A549 (cell line): ENCODE data around the gene DEUP1. TPM values are rescaled to one million over a fixed set of nuclear protein-coding genes. Genes with fewer than 3 reads are reported as not detected.
A peak's percentile ranks its signal among the peaks of the same experiment; 100 is the strongest.

ENCODE experiments used
- ATAC-seq, 2 experiments: fragments of 200-7000 bp in 1 of 2; fragments of >200 bp in 1 of 2; cut with Nextera tagmentation in 1 of 2; cut with Tn5 transposase in 1 of 2; 3 replicates each; pipeline versions ENCODE4 v1.8.0 to v1.9.1; 2018 to 2020; ENCODE audit warnings: mild to moderate bottlenecking in 1 of 2, moderate library complexity in 1 of 2
- CTCF ChIA-PET: fragments of 300-600 bp; sonication (Branson Sonifier 250); formaldehyde crosslinking; extraction: SDS; loops from one replicate; lab custom pipeline; 2021; ENCODE audit warnings: antibody characterized with exemption, inconsistent platforms; lab: Yijun Ruan, JAX
- POLR2A ChIA-PET: fragments of 350-600 bp; formaldehyde crosslinking; extraction: SDS; loops from one replicate; lab custom pipeline; 2021; ENCODE audit warnings: antibody characterized with exemption, inconsistent platforms; lab: Yijun Ruan, JAX
- DNase-seq, 2 experiments: peaks; one replicate each; pipeline versions ENCODE4 v3.0.0 to v3.0.0-alpha.2; 2011 to 2016; ENCODE audit warnings: low read depth in 1 of 2, low spot score in 1 of 2
- FAIRE-seq: peaks from 2 replicates; lab custom pipeline; 2011; peaks lifted over from hg19 to GRCh38; lab: Jason Lieb, UNC
- H3K27ac ChIP-seq, 2 experiments: fragments of >200 bp; sonication (Bioruptor Twin); formaldehyde crosslinking; 3 replicates each; pipeline ENCODE4 v1.5.1; 2016 to 2017
- H3K4me1 ChIP-seq: fragments of >200 bp; sonication (Bioruptor Twin); formaldehyde crosslinking; 3 replicates; pipeline ENCODE4 v1.6.1; 2016
- H3K4me2 ChIP-seq: fragments of >200 bp; sonication (Bioruptor Twin); formaldehyde crosslinking; 3 replicates; pipeline ENCODE4 v1.6.1; 2016
- H3K4me3 ChIP-seq: fragments of >200 bp; sonication (Bioruptor Twin); formaldehyde crosslinking; 3 replicates; pipeline ENCODE4 v1.5.1; 2016
- H3K9me3 ChIP-seq: fragments of >200 bp; sonication (Bioruptor Twin); formaldehyde crosslinking; 3 replicates; pipeline ENCODE4 v1.6.1; 2016
- BHLHE40 ChIP-seq: IDR thresholded peaks from 2 replicates; pipeline ENCODE4 v1.6.1; 2012; ENCODE audit warnings: low read depth, low read length, inconsistent platforms
- CEBPB ChIP-seq, 2 experiments: fragments of >200 bp in 1 of 2; sonication (Bioruptor Twin) in 1 of 2; formaldehyde crosslinking in 1 of 2; IDR thresholded peaks; 2 replicates each; pipeline ENCODE4 v1.6.1; 2012 to 2016
- CHD2 ChIP-seq: fragments of 150-350 bp; IDR thresholded peaks from 2 replicates; pipeline ENCODE4 v1.6.1; 2014; ENCODE audit warnings: low read length; ENCODE audit not compliant: partially characterized antibody
- CHD4 ChIP-seq: fragments of 200-600 bp; sonication (generic); IDR thresholded peaks from 2 replicates; pipeline ENCODE4 v1.6.1; 2016; ENCODE audit warnings: antibody characterized with exemption, mild to moderate bottlenecking, borderline replicate concordance
- EP300 ChIP-seq, 2 experiments: fragments of >200 bp; sonication (Bioruptor Twin); formaldehyde crosslinking; IDR thresholded peaks; 2 replicates in 1 of 2; 3 replicates in 1 of 2; pipeline ENCODE4 v1.6.1; 2016 to 2017
- FOSB ChIP-seq: fragments of 250-450 bp; sonication (Bioruptor Pico); IDR thresholded peaks from 2 replicates; pipeline ENCODE4 v1.5.0; 2020; ENCODE audit warnings: mild to moderate bottlenecking, moderate library complexity
- HDAC2 ChIP-seq: fragments of 200-600 bp; sonication (generic); IDR thresholded peaks from 2 replicates; pipeline ENCODE4 v1.6.1; 2016
- JUN ChIP-seq, 2 experiments: fragments of >200 bp; sonication (Bioruptor Twin); formaldehyde crosslinking; IDR thresholded peaks; 2 replicates in 1 of 2; 3 replicates in 1 of 2; pipeline ENCODE4 v1.6.1; 2016 to 2017
- JUNB ChIP-seq: fragments of >200 bp; sonication (Bioruptor Twin); formaldehyde crosslinking; IDR thresholded peaks from 2 replicates; pipeline ENCODE4 v1.6.1; 2016
- KDM1A ChIP-seq: fragments of 200-600 bp; sonication (generic); IDR thresholded peaks from 2 replicates; pipeline ENCODE4 v1.6.1; 2016; ENCODE audit warnings: low read depth, mild to moderate bottlenecking
- KDM5A ChIP-seq: fragments of 200-600 bp; sonication (generic); IDR thresholded peaks from 2 replicates; pipeline ENCODE4 v1.6.1; 2016; ENCODE audit warnings: antibody characterized with exemption, mild to moderate bottlenecking
- MAFK ChIP-seq: fragments of 450-650 bp; IDR thresholded peaks from 2 replicates; pipeline ENCODE4 v1.6.1; 2014; ENCODE audit not compliant: partially characterized antibody
- NPAS2 ChIP-seq: fragments of 250-450 bp; sonication (Bioruptor Pico); IDR thresholded peaks from 2 replicates; pipeline ENCODE4 v1.8.0; 2022; ENCODE audit warnings: mild to moderate bottlenecking, moderate library complexity, borderline replicate concordance
- NR3C1 ChIP-seq: fragments of >200 bp; sonication (Bioruptor Twin); formaldehyde crosslinking; IDR thresholded peaks from 3 replicates; pipeline ENCODE4 v1.6.1; 2017
- PHF8 ChIP-seq: fragments of 200-600 bp; sonication (generic); IDR thresholded peaks from 2 replicates; pipeline ENCODE4 v1.6.1; 2016; ENCODE audit warnings: low read depth, mild to moderate bottlenecking, antibody characterized with exemption, moderate library complexity, borderline replicate concordance
- POLR2A ChIP-seq: IDR thresholded peaks from 2 replicates; pipeline ENCODE4 v1.6.1; 2012; ENCODE audit warnings: mild to moderate bottlenecking, low read length
- RAD21 ChIP-seq, 2 experiments: fragments of >200 bp in 1 of 2; sonication (Bioruptor Twin) in 1 of 2; formaldehyde crosslinking in 1 of 2; IDR thresholded peaks in 1 of 2; conservative IDR thresholded peaks in 1 of 2; 2 replicates in 1 of 2; 3 replicates in 1 of 2; pipeline ENCODE4 v1.6.1; 2012 to 2018; ENCODE audit warnings: inconsistent platforms in 1 of 2
- SMC3 ChIP-seq: fragments of >200 bp; sonication (Bioruptor Twin); formaldehyde crosslinking; IDR thresholded peaks from 3 replicates; pipeline ENCODE4 v1.6.1; 2018; ENCODE audit warnings: inconsistent platforms
- TFCP2L1 ChIP-seq: fragments of 250-450 bp; sonication (Bioruptor Pico); IDR thresholded peaks from 2 replicates; pipeline ENCODE4 v1.5.0; 2021; ENCODE audit warnings: mild to moderate bottlenecking
- ZSCAN20 ChIP-seq: fragments of 250-450 bp; sonication (Bioruptor Pico); IDR thresholded peaks from 2 replicates; pipeline ENCODE4 v1.8.0; 2022; ENCODE audit warnings: mild to moderate bottlenecking, moderate library complexity
- WGBS: methylation state at CpG from one replicate; pipeline ENCODE4 v1.1.6; 2017; ENCODE audit errors: missing lambda C conversion rate; 5-methylcytosine and 5-hydroxymethylcytosine counted together
- polyA minus RNA-seq: library from RNA; depleted of rRNA, polyadenylated mRNA; stranded (reverse); fragments of >200 nt; gene quantifications from 2 replicates; pipeline ENCODE4 v1.2.3, GENCODE V29; 2011; rRNA and poly(A)+ RNA removed
- polyA plus RNA-seq, 4 experiments: library from polyadenylated mRNA; depleted of rRNA in 3 of 4; stranded (reverse); fragments of >200 nt; fragmentation: RNase III in 1 of 4; extraction: RNeasy Plus Mini Kit Qiagen cat#74134 plus additional on column Dnase treatment in 1 of 4; gene quantifications; 2 replicates in 3 of 4; 3 replicates in 1 of 4; pipeline ENCODE4 v1.2.3, GENCODE V29; 2011 to 2017
- TF ChIP-seq, protein P1 (sequence below): fragments of >200 bp; sonication (Bioruptor Twin); formaldehyde crosslinking; IDR thresholded peaks from 2 replicates; pipeline ENCODE4 v1.6.1; 2016
- TF ChIP-seq, protein P2 (sequence below): fragments of >200 bp; sonication (Bioruptor Twin); formaldehyde crosslinking; IDR thresholded peaks from 3 replicates; pipeline ENCODE4 v1.5.1; 2016
- TF ChIP-seq, protein P3 (sequence below): IDR thresholded peaks from 2 replicates; pipeline ENCODE4 v1.6.1; 2012; ENCODE audit warnings: low read depth, borderline replicate concordance

DEUP1 gene, protein sequence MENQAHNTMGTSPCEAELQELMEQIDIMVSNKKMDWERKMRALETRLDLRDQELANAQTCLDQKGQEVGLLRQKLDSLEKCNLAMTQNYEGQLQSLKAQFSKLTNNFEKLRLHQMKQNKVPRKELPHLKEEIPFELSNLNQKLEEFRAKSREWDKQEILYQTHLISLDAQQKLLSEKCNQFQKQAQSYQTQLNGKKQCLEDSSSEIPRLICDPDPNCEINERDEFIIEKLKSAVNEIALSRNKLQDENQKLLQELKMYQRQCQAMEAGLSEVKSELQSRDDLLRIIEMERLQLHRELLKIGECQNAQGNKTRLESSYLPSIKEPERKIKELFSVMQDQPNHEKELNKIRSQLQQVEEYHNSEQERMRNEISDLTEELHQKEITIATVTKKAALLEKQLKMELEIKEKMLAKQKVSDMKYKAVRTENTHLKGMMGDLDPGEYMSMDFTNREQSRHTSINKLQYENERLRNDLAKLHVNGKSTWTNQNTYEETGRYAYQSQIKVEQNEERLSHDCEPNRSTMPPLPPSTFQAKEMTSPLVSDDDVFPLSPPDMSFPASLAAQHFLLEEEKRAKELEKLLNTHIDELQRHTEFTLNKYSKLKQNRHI
- polyA plus RNA-seq (2011; rRNA removed) (not detected in 2 replicates), polyA plus RNA-seq (2017; fragmentation: RNase III; extraction: RNeasy Plus Mini Kit Qiagen cat#74134 plus additional on column Dnase treatment) (not detected in 3 replicates), polyA minus RNA-seq (not detected in 2 replicates)
- not detected in 2 replicates for polyA plus RNA-seq (2012; cell fraction: cytosol; rRNA removed)
- not detected in 2 replicates for polyA plus RNA-seq (2012; cell fraction: nucleus; rRNA removed)

DNA sequence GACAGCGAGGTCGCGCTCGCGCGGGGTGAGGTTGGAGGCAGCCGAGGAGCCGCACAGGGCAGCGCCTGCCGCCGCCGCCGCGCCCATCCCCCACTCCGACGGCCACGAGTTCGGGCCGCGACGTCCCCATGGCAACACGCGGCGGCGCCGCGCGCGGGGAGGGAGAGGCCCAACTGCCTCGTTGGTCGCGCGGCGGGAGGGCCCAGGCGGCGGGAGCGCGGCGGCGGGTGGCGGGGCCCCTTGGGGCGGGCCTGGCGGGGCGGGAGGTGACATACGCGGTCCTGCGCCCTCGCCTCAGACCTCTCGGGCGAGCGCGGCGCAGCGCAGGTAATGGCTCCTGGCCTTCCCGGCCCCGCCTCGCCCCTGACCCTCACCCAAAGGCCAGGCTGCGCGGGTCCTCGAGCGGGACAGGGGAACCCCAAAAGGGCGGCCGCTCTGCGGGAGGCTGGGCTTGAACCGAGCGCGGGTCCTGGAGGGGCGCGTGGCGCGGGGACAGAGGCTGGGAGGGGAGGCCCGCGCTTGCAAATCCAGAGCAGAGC lies at the start of gene DEUP1:
Gene DEUP1 (plus strand): TSS at position 297 of the 539 bp plus-strand sequence. CDS start 1,518 bp downstream, outside the sequence.
- DNase-seq (peak in 1 of 2 experiments; percentile 2), ATAC-seq (peak; percentile 47 to 59), FAIRE-seq (no peak)
- CTCF ChIA-PET, result no interaction called here
- POLR2A ChIA-PET, result no interaction called here
- Histone ChIP-seq H3K4me1 (no peaks in the 10 kb centered on the region), H3K27ac (peak within 1 kb of the TSS; percentile 44 to 74; a peak in 4 of 6 replicates), H3K9me3 (no peaks in the 10 kb centered on the region), H3K4me2 (peak within 1 kb of the TSS; percentile 89), H3K4me3 (peak within 1 kb of the TSS; percentile 53)
- 36% methylated on average over 7 of the region's 73 CpGs for WGBS
- TF ChIP-seq POLR2A, result no peak
- no peak for TF ChIP-seq PHF8
- TF ChIP-seq KDM1A, result no peak
- no peak for TF ChIP-seq BHLHE40
- no peak for TF ChIP-seq RAD21 (conservative IDR thresholded peaks at IDR 0.05 in 1 of 2, IDR thresholded peaks at IDR 0.05 in 1 of 2)
- no peak for TF ChIP-seq JUNB
- no peak for TF ChIP-seq HDAC2
- no peak for TF ChIP-seq CHD2
- TF ChIP-seq FOSB, result no peak

DNA sequence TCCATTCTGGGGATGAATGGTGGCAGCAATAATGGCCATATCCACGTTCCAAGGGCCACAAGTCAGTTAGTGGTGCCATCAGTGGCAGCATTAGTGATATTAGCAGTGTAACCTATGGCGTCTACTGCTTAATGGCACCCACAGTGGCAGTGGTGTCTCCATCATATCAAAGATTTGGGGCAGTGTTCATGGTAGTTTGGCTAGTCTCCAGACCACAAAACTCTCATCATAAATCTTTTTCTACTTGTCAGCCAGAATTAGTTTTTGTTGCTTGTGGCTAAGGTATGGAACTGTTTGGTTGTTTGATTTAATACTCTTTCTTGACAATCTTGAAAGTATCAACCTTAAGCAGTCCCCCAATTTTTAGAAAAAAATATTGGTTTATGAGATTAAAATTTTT lies 45.1 kb upstream of the DEUP1 start:
- no peak for DNase-seq
- Histone ChIP-seq H3K4me2 (no peak overlapping the region), H3K9me3 (no peaks in the 10 kb centered on the region), H3K4me1 (no peaks in the 10 kb centered on the region)
- ChIA-PET POLR2A (no interaction called here), CTCF (no interaction called here)
- ATAC-seq, result no peak
- no peak for TF ChIP-seq CHD4
- TF ChIP-seq, protein P1, sequence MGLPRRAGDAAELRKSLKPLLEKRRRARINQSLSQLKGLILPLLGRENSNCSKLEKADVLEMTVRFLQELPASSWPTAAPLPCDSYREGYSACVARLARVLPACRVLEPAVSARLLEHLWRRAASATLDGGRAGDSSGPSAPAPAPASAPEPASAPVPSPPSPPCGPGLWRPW, result no peak
- TF ChIP-seq, all 56 proteins: peak for 0
- no peak for FAIRE-seq
- Histone ChIP-seq H3K4me3 (no peak overlapping the region), H3K27ac (no peak overlapping the region)
- whole genome bisulfite sequencing, result 50% methylated on average over 2 of the region's 2 CpGs

DNA sequence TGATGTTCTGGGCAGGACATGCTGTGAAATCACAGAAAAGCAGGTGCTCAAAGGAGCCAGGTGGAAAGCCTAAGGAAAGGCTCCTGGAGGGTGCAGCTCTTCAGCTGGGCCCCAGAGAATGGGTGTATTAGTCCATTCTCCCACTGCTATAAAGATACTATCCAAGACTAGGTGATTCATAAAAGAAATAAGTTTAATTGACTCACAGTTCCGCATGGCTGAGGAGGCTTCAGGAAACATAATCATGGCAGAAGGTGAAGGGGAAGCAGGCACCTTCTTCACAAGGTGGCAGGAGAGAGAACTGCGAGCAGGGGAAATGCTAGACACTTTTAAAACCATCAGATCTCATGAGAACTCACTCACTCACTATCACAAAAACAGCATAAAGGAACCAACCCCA lies 43.1 kb upstream of the DEUP1 start:
- no peak for FAIRE-seq
- ATAC-seq, result no peak
- no peaks in the 10 kb centered on the region for H3K9me3 ChIP-seq
- POLR2A ChIA-PET, result no interaction called here
- TF ChIP-seq JUN (IDR thresholded peaks at IDR 0.05) (no peak), NR3C1 (no peak), CEBPB (IDR thresholded peaks at IDR 0.05) (no peak), NPAS2 (CRISPR knock-in tag) (no peak), TFCP2L1 (CRISPR knock-in tag) (no peak), SMC3 (no peak), ZSCAN20 (CRISPR knock-in tag) (no peak), MAFK (no peak), EP300 (IDR thresholded peaks at IDR 0.05) (no peak), KDM1A (no peak), KDM5A (no peak)
- TF ChIP-seq, protein P2, sequence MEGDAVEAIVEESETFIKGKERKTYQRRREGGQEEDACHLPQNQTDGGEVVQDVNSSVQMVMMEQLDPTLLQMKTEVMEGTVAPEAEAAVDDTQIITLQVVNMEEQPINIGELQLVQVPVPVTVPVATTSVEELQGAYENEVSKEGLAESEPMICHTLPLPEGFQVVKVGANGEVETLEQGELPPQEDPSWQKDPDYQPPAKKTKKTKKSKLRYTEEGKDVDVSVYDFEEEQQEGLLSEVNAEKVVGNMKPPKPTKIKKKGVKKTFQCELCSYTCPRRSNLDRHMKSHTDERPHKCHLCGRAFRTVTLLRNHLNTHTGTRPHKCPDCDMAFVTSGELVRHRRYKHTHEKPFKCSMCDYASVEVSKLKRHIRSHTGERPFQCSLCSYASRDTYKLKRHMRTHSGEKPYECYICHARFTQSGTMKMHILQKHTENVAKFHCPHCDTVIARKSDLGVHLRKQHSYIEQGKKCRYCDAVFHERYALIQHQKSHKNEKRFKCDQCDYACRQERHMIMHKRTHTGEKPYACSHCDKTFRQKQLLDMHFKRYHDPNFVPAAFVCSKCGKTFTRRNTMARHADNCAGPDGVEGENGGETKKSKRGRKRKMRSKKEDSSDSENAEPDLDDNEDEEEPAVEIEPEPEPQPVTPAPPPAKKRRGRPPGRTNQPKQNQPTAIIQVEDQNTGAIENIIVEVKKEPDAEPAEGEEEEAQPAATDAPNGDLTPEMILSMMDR, result no peak
- TF ChIP-seq, protein P3, sequence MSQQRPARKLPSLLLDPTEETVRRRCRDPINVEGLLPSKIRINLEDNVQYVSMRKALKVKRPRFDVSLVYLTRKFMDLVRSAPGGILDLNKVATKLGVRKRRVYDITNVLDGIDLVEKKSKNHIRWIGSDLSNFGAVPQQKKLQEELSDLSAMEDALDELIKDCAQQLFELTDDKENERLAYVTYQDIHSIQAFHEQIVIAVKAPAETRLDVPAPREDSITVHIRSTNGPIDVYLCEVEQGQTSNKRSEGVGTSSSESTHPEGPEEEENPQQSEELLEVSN, result no peak
- no peak overlapping the region for H3K4me2 ChIP-seq
- CTCF ChIA-PET, result no interaction called here
- no peaks in the 10 kb centered on the region for H3K4me1 ChIP-seq
- no peak overlapping the region for H3K27ac ChIP-seq
- H3K4me3 ChIP-seq, result no peak overlapping the region
- 31% methylated on average over 2 of the region's 2 CpGs for WGBS
- DNase-seq, result no peak
